HG02642 (cell line): ENCODE results near the gene PCDHB7.
"Not testable (repeated sequence)": the region's sequence is repeated elsewhere in the genome, so short reads cannot be mapped to it uniquely, and the experiment has no call there.

Source experiments
- ATAC-seq: cut with Tn5 transposase; IDR thresholded peaks from one replicate; pipeline ENCODE4 v1.9.1; 2021; ENCODE audit warnings: mild to moderate bottlenecking; ENCODE audit not compliant: unreplicated experiment, poor library complexity

PCDHB7 gene

DNA sequence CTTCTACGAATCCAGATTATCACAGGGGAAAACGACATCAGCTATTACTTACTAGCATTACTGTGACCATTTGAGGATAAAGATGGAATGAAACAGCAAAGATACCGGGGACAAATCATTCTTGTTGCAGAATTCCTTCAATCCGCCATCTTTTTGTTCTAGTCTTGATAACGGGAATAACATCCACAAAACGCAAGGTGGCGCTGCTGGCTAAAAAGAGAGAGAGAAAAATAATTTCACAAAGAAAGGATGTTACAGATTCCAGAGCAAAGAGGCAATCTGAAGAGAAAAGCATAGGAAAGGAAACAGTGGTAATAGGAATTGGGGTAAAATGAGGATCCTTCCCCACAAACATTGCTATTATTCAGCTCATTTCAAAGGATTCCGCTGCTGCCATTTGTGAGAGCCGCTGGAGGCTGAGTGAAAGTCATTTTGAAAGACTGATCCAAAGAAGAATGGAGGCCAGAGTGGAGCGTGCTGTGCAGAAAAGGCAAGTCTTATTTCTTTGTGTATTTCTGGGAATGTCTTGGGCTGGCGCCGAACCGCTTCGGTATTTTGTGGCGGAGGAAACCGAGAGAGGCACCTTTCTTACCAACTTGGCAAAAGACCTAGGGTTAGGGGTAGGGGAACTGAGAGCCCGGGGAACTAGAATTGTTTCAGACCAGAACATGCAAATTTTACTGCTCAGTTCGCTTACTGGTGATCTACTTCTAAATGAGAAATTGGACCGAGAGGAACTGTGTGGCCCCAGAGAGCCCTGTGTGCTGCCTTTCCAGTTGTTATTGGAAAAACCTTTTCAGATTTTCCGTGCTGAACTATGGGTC lies at the start of gene PCDHB7:
Gene PCDHB7, plus strand, starts transcription at position 264 of the 824 bp plus-strand sequence. Its CDS starts 192 bp downstream, at position 456.
- no peak for ATAC-seq

DNA sequence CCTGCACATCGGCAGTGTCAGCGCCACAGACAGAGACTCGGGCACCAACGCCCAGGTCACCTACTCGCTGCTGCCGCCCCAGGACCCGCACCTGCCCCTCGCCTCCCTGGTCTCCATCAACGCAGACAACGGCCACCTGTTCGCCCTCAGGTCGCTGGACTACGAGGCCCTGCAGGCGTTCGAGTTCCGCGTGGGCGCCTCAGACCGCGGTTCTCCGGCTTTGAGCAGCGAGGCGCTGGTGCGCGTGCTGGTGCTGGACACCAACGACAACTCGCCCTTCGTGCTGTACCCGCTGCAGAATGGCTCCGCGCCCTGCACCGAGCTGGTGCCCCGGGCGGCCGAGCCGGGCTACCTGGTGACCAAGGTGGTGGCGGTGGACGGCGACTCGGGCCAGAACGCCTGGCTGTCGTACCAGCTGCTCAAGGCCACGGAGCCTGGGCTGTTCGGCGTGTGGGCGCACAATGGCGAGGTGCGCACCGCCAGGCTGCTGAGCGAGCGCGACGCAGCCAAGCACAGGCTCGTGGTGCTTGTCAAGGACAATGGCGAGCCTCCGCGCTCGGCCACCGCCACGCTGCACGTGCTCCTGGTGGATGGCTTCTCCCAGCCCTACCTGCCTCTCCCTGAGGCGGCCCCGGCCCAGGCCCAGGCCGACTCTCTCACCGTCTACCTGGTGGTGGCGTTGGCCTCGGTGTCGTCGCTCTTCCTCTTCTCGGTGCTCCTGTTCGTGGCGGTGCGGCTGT lies 48.9 kb upstream of the PCDHB7 start:
- ATAC-seq = not testable (repeated sequence)

DNA sequence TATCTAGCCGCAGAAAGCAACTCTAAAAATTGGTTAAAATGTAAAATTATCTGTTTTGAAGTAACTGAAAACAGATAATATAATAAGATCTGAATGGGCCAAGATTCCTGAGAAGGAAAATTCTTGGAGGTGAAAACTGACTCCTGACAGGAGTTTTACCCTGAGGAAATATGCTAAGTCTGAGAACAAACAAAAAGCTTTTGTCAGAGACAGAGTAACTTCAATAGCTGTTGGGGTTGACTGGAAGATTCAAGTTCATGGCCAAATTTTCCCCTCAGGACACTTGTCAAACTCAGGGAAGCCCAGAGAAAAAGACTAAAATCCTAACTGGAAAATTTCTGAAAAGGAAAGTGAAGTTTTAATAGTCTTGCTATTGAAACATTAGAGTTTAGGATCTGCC lies 45.1 kb upstream of the PCDHB7 start:
- ATAC-seq = no peak

DNA sequence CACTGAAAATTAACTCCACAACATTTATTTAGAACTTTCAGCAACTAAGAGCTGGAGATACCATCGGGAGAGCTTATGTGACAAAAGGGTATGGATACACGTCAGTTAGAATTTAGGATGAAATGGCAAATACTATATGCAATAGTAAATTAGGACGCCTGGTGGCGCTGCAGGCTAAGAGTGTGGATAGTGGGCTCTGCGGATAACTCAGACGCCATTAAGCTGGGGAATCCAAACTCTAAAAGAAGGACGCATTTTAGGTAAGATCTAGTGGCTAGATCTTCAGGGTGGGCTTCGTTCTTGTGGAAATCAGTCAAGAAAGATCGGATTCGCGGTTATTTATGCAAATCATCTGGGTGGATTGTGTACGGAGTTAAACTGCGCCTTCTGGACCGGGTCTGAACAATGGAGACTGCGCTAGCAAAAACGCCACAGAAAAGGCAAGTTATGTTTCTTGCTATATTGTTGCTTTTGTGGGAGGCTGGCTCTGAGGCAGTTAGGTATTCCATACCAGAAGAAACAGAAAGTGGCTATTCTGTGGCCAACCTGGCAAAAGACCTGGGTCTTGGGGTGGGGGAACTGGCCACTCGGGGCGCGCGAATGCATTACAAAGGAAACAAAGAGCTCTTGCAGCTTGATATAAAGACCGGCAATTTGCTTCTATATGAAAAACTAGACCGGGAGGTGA lies 37.3 kb upstream of the PCDHB7 start, which contains the start of gene PCDHB5:
Gene PCDHB5, plus strand, starts transcription at position 177 of the 688 bp plus-strand sequence. Its CDS starts 229 bp downstream, at position 406.
- ATAC-seq = no peak

DNA sequence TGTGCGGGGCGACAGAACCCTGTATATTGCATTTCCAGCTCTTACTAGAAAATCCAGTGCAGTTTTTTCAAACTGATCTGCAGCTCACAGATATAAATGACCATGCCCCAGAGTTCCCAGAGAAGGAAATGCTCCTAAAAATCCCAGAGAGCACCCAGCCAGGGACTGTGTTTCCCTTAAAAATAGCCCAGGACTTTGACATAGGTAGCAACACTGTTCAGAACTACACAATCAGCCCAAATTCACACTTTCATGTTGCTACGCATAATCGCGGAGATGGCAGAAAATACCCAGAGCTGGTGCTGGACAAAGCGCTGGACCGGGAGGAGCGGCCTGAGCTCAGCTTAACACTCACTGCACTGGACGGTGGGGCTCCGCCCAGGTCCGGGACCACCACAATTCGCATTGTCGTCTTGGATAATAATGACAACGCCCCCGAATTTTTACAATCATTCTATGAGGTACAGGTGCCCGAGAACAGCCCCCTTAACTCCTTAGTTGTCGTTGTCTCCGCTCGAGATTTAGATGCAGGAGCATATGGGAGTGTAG lies 36.7 kb upstream of the PCDHB7 start:
- ATAC-seq = no peak

DNA sequence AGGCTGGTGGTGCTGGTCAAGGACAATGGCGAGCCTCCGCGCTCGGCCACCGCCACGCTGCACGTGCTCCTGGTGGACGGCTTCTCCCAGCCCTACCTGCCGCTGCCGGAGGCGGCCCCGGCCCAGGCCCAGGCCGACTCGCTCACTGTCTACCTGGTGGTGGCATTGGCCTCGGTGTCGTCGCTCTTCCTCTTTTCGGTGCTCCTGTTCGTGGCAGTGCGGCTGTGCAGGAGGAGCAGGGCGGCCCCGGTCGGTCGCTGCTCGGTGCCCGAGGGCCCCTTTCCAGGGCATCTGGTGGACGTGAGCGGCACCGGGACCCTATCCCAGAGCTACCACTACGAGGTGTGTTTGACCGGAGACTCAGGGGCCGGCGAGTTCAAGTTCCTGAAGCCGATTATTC lies 35.1 kb upstream of the PCDHB7 start:
- not testable (repeated sequence) for ATAC-seq

DNA sequence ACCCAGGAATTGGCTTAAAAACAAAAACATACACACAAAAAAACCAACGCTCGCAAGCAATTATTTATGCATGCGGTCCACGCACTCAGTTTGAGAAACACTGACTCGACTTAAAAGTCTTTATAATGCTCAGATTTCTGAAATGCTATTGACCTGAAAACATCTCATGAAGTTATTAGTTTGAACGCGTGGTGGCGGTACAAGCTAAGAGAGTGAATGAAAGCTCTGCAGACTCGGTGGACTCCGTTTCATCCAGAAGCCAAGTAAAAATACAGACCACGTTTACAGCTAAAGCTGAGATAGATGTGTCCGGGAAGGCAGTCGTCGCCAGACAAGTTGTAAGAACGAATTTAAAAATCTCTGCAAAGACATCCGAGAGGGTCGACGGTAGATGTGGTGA lies 22.6 kb upstream of the PCDHB7 start, which contains the start of gene PCDHB6:
Gene PCDHB6, plus strand, starts transcription at position 246 of the 400 bp plus-strand sequence. CDS start 201 bp downstream, outside the sequence.
- no peak for ATAC-seq

DNA sequence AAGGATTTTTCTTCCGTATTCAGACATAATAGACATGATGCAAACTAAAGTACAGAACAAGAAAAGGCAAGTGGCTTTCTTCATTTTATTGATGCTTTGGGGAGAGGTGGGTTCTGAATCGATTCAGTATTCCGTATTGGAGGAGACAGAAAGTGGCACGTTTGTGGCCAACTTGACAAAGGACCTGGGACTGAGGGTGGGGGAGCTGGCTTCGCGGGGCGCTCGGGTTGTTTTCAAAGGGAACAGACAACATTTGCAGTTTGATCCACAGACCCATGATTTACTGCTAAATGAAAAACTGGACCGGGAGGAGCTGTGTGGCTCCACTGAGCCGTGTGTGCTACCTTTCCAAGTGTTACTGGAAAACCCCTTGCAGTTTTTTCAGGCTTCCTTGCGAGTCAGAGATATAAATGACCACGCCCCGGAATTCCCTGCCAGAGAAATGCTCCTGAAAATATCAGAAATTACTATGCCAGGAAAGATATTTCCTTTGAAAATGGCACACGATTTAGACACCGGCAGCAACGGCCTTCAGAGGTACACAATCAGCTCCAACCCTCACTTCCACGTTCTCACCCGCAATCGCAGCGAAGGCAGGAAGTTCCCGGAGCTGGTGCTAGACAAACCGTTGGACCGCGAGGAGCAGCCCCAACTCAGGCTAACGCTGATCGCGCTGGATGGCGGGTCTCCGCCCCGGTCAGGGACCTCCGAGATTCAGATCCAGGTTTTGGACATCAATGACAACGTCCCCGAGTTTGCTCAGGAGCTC lies 22.0 kb upstream of the PCDHB7 start:
- ATAC-seq = no peak

DNA sequence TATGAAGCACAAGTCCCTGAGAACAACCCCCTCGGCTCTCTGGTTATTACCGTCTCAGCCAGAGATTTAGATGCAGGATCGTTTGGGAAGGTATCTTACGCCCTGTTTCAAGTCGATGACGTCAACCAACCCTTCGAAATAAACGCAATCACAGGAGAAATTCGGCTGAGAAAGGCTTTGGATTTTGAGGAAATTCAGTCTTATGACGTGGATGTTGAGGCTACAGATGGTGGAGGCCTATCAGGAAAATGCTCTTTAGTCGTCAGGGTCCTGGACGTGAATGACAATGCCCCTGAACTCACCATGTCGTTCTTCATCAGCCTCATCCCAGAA lies 21.5 kb upstream of the PCDHB7 start:
- no peak for ATAC-seq

DNA sequence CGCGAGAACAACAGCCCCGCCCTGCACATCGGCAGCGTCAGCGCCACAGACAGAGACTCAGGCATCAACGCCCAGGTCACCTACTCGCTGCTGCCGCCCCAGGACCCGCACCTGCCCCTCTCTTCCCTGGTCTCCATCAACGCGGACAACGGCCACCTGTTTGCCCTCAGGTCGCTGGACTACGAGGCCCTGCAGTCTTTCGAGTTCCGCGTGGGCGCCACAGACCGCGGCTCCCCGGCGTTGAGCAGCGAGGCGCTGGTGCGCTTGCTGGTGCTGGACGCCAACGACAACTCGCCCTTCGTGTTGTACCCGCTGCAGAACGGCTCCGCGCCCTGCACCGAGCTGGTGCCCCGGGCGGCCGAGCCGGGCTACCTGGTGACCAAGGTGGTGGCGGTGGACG lies 20.8 kb upstream of the PCDHB7 start:
- not testable (repeated sequence) for ATAC-seq

DNA sequence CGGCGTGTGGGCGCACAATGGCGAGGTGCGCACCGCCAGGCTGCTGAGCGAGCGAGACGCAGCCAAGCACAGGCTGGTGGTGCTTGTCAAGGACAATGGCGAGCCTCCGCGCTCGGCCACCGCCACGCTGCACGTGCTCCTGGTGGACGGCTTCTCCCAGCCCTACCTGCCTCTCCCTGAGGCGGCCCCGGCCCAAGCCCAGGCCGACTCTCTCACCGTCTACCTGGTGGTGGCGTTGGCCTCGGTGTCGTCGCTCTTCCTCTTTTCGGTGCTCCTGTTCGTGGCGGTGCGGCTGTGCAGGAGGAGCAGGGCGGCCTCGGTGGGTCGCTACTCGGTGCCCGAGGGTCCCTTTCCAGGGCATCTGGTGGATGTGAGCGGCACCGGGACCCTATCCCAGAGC lies 20.3 kb upstream of the PCDHB7 start:
- ATAC-seq = not testable (repeated sequence)

DNA sequence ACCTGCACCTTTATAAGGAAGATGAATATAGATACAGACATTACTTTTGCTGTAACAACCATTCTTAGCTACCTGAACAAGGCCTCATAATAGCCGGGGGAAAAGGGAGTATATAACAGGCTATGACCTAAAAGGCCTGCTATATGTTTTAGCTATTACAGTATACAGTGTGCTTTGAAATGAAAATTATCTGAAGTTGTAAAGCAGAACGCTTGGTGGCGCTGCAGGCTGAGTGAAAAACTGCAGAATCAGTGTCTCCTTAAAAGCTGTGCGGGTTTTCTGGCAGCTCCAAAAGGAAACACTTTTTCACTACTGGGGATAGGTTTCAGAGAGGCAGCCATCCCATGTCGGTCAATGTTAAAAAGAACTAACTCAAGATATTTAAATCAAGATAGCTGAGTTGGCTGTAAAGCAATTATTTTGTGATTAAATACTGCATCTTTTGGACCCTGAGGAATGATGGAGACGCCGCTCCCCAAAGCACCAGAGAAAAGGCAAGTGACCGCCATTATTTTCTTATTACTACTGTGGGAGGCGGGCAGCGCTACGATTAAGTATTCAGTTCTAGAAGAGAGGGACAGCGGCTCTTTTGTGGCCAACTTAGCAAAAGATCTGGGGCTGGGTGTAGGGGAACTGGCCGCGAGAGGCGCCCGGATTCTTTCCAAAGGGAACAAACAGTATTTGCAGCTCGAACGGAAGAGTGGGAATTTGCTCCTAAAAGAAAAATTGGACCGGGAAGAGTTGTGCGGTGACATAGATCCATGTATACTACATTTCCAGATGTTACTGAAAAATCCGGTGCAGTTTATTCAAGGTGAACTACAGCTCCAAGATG lies 16.7 kb upstream of the PCDHB7 start:
- ATAC-seq = no peak

DNA sequence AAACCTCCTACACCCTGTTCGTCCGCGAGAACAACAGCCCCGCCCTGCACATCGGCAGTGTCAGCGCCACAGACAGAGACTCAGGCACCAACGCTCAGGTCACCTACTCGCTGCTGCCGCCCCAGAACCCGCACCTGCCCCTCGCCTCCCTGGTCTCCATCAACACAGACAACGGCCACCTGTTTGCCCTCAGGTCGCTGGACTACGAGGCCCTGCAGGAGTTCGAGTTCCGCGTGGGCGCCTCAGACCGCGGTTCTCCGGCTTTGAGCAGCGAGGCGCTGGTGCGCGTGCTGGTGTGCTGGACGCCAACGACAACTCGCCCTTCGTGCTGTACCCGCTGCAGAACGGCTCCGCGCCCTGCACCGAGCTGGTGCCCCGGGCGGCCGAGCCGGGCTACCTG lies 15.1 kb upstream of the PCDHB7 start:
- ATAC-seq = not testable (repeated sequence)

DNA sequence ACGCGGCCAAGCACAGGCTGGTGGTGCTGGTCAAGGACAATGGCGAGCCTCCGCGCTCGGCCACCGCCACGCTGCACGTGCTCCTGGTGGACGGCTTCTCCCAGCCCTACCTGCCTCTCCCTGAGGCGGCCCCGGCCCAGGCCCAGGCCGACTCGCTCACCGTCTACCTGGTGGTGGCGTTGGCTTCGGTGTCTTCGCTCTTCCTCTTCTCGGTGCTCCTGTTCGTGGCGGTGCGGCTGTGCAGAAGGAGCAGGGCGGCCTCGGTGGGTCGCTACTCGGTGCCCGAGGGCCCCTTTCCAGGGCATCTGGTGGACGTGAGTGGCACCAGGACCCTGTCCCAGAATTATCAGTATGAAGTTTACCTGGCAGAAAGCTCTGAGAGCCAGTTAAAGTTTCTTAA lies 14.5 kb upstream of the PCDHB7 start:
- ATAC-seq = not testable (repeated sequence)

DNA sequence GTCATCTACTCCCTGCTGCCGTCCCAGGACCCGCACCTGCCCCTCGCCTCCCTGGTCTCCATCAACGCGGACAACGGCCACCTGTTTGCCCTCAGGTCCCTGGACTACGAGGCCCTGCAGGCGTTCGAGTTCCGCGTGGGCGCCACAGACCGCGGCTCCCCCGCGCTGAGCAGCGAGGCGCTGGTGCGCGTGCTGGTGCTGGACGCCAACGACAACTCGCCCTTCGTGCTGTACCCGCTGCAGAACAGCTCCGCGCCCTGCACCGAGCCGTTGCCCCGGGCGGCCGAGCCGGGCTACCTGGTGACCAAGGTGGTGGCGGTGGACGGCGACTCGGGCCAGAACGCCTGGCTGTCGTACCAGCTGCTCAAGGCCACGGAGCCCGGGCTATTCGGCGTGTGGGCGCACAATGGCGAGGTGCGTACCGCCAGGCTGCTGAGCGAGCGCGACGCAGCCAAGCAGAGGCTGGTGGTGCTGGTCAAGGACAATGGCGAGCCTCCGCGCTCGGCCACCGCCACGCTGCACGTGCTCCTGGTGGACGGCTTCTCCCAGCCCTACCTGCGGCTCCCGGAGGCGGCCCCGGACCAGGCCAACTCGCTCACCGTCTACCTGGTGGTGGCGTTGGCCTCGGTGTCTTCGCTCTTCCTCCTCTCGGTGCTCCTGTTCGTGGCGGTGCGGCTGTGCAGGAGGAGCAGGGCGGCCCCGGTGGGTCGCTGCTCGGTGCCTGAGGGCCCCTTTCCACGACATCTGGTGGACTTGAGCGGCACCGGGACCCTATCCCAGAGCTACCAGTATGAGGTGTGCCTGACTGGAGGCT lies 2.1 kb downstream of the PCDHB7 start:
- not testable (repeated sequence) for ATAC-seq

DNA sequence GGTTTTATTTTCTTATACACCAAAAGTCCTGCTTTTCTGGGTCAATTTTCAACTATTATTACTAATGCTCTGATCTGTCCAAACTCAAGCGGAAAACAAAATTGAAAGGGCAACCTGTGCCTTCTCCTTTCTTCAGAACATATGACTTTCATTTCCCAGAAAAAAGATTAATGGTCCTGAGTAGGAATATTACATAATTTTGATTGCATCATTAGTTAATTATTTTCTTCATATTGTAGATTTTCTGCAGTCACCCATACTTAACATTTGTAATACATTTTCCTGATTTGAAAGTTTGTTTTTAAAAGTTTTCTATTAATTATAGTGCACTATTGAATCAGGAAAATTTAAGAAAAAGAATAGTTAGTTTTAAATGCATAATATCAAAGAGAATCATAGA lies 3.5 kb downstream of the PCDHB7 start:
- ATAC-seq = no peak

DNA sequence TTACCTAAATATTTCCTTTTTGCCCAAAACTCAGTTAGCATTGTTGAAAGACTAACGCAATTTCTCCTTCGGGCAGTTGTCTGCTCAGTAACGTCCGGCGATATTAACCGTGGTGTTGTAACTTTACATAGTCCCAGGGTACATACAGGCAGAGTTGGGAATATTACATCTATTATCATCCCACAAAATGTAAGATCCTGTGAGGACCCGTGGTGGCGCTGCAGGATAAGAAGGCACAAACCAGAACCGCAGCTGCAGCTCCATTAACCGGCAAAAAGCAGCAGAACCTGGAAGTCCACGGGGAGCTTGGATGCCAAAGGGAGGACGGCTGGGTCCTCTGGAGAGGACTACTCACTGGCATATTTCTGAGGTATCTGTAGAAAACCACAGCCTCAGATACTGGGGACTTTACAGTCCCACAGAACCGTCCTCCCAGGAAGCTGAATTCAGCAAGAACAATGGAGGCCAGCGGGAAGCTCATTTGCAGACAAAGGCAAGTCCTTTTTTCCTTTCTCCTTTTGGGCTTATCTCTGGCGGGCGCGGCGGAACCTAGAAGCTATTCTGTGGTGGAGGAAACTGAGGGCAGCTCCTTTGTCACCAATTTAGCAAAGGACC lies 5.2 kb downstream of the PCDHB7 start, which contains the start of gene PCDHB8:
Gene PCDHB8, plus strand, starts transcription at position 214 of the 615 bp plus-strand sequence. Its CDS starts 245 bp downstream, at position 459.
- not testable (repeated sequence) for ATAC-seq
